ENCODE measurements around the gene UBXN2A.
"Not testable (repeated sequence)": the region's sequence is repeated elsewhere in the genome, so short reads cannot be mapped to it uniquely, and the experiment has no call there.

Gene UBXN2A

GRCh38 chr2:23941644-23942043 is 1.4 kb downstream of the UBXN2A start:
- no peak for DNase-seq (ENCODE audit: low read depth)

- DNase-seq (ENCODE audit: low read depth), result no peak
Measured at GRCh38 chr2:23943666-23944065, 3.4 kb downstream of the UBXN2A start.

- DNase-seq (ENCODE audit: low read depth), result no peak
Measured at GRCh38 chr2:23944527-23944926, 4.3 kb downstream of the UBXN2A start.

GRCh38 chr2:23944976-23945375 is 4.7 kb downstream of the UBXN2A start:
- no peak for DNase-seq (ENCODE audit: low read depth)

- DNase-seq (ENCODE audit: low read depth), result no peak
Measured at GRCh38 chr2:23947350-23947749, 7.1 kb downstream of the UBXN2A start.

GRCh38 chr2:23952558-23952957 is 12.3 kb downstream of the UBXN2A start:
- not testable (repeated sequence) for DNase-seq (ENCODE audit: low read depth)

GRCh38 chr2:23953625-23954024 is 13.4 kb downstream of the UBXN2A start:
- DNase-seq (ENCODE audit: low read depth), result no peak

- no peak for DNase-seq (ENCODE audit: low read depth)
Measured at GRCh38 chr2:23954325-23955014, 14.2 kb downstream of the UBXN2A start.

- DNase-seq (ENCODE audit: low read depth), result no peak
Measured at GRCh38 chr2:23967846-23968245, 27.6 kb downstream of the UBXN2A start.

- no peak for DNase-seq (ENCODE audit: low read depth)
Measured at GRCh38 chr2:23976883-23977282, 36.6 kb downstream of the UBXN2A start.

- no peak for DNase-seq (ENCODE audit: low read depth)
Measured at GRCh38 chr2:23988371-23988770, 48.1 kb downstream of the UBXN2A start.

GRCh38 chr2:23992931-23993330 is 52.7 kb downstream of the UBXN2A start:
- no peak for DNase-seq (ENCODE audit: low read depth)

- no peak for DNase-seq (ENCODE audit: low read depth)
Measured at GRCh38 chr2:23993736-23994269, 53.5 kb downstream of the UBXN2A start.

- DNase-seq (ENCODE audit: low read depth), result no peak
Measured at GRCh38 chr2:23994567-23994966, 54.3 kb downstream of the UBXN2A start.

- no peak for DNase-seq (ENCODE audit: low read depth)
Measured at GRCh38 chr2:24007693-24008092, 67.4 kb downstream of the UBXN2A start.

GRCh38 chr2:24008672-24009366 is 68.6 kb downstream of the UBXN2A start:
- no peak for DNase-seq (ENCODE audit: low read depth)

- no peak for DNase-seq (ENCODE audit: low read depth)
Measured at GRCh38 chr2:24009367-24009679, 69.1 kb downstream of the UBXN2A start.

- DNase-seq (ENCODE audit: low read depth), result no peak
Measured at GRCh38 chr2:24009680-24010476, 69.6 kb downstream of the UBXN2A start, which contains the start of gene MFSD2B. MFSD2B (plus strand) TSS chr2:24010085; CDS start chr2:24010097, 12 bp downstream.

GRCh38 chr2:24010477-24011249 is 70.4 kb downstream of the UBXN2A start:
- DNase-seq (ENCODE audit: low read depth), result no peak

- DNase-seq (ENCODE audit: low read depth), result no peak
Measured at GRCh38 chr2:24011250-24012104, 71.2 kb downstream of the UBXN2A start.
